SJSA1 (cell line): ENCODE results near the gene PNMA6E. TPM values are rescaled to one million over a fixed set of nuclear protein-coding genes. Genes with fewer than 3 reads are reported as not detected.
"Not testable (repeated sequence)": the region's sequence is repeated elsewhere in the genome, so short reads cannot be mapped to it uniquely, and the experiment has no call there.

Source experiments
- DNase-seq, 2 experiments: peaks; one replicate each; pipeline ENCODE4 v3.0.0-alpha.2; 2015 to 2020; ENCODE audit warnings: low spot score in 2 of 2, low read depth in 1 of 2
- H3K27ac ChIP-seq: fragments of 250-450 bp; sonication (Bioruptor Pico); 2 replicates; pipeline ENCODE4 v1.5.1; 2020; ENCODE audit warnings: mild to moderate bottlenecking, moderate library complexity
- H3K27me3 ChIP-seq: fragments of 250-450 bp; sonication (Bioruptor Pico); replicated peaks from 2 replicates; pipeline ENCODE4 v1.5.1; 2020; ENCODE audit warnings: mild to moderate bottlenecking, moderate library complexity
- H3K36me3 ChIP-seq: fragments of 250-450 bp; sonication (Bioruptor Pico); 2 replicates; pipeline ENCODE4 v1.5.1; 2020; ENCODE audit warnings: mild to moderate bottlenecking
- H3K4me1 ChIP-seq: fragments of 250-450 bp; sonication (Bioruptor Pico); replicated peaks from 2 replicates; pipeline ENCODE4 v1.6.1; 2021; ENCODE audit warnings: mild to moderate bottlenecking
- H3K4me3 ChIP-seq: fragments of 250-450 bp; sonication (Bioruptor Pico); 2 replicates; pipeline ENCODE4 v1.5.1; 2020; ENCODE audit warnings: mild to moderate bottlenecking
- H3K9me3 ChIP-seq: fragments of 250-450 bp; sonication (Bioruptor Pico); replicated peaks from 2 replicates; pipeline ENCODE4 v1.5.1; 2020; ENCODE audit warnings: mild to moderate bottlenecking
- total RNA-seq: library from RNA; depleted of rRNA; stranded (reverse); fragments of >200 nt; shearing (Covaris generic); gene quantifications from 2 replicates; pipeline ENCODE4 v1.2.3, GENCODE V29; 2014

Gene PNMA6E
- total RNA-seq, 1 experiment from 2014 or later, result not detected

GRCh38 chrX:153408871-153409351 lies 7.8 kb upstream of the PNMA6E start:
- no peak for DNase-seq

DNA sequence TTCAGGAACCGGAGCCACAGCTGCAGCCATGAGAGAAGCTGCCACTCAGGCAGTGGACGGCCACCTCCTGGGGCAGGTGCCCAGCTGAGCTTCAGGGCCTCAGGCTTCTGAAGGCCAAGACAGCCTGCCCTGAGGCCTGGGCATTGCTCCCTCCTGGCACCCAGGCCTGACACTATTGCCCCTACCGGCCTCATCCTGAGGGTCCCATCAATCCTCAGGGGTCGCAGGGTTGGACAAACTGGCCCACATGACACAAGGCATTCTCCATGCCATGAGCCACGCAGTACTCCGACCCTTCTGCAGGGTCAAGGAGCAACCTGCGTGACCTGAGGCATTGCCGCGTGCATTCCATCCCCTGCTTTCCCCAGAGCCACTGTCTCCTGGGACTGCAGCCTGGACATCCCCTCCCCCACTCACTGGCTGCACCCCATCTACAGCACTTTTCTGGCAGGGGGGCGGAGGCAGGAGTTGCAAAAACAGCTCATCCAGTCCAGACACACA lies 7.1 kb upstream of the PNMA6E start:
- Histone ChIP-seq H3K27me3 (0 out of 2 replicates have a peak, but pooled peaks cover 12% of the 10 kb centered on the region), H3K4me3 (no peak overlapping the region), H3K36me3 (no peaks in the 10 kb centered on the region), H3K27ac (no peak overlapping the region), H3K9me3 (no peaks in the 10 kb centered on the region), H3K4me1 (no peaks in the 10 kb centered on the region)
- DNase-seq, result no peak

More at GRCh38 chrX:153408871-153409351, 7.8 kb upstream of the PNMA6E start:
- Histone ChIP-seq H3K9me3 (no peaks in the 10 kb centered on the region), H3K27me3 (0 out of 2 replicates have a peak, but pooled peaks cover 12% of the 10 kb centered on the region), H3K4me1 (no peaks in the 10 kb centered on the region), H3K27ac (no peak overlapping the region), H3K36me3 (no peaks in the 10 kb centered on the region), H3K4me3 (no peak overlapping the region)

GRCh38 chrX:153407736-153408135 lies 6.6 kb upstream of the PNMA6E start:
- Histone ChIP-seq H3K4me3 (no peak overlapping the region), H3K9me3 (no peaks in the 10 kb centered on the region), H3K36me3 (no peaks in the 10 kb centered on the region)

DNA sequence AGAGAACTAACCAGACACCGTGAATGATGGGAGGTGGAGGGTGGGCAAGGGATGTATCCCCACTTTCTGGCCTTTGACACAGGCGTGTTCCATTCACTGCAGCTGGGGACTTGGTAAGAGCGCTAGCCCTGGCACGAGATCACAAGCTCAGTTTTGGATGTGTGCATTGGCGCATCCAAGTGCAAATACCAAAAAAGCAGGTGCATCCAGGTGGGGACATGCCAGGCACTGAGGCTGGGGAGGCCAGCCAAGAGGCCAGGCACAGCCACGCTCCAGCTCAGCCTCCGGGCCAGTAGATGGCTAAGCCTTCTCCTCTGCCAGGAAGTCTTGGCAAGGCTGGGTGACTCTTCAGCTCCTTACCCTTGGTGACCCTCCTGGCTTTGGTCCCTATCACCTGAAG lies 5.8 kb upstream of the PNMA6E start:
- H3K9me3 ChIP-seq, result no peaks in the 10 kb centered on the region
- H3K36me3 ChIP-seq, result no peaks in the 10 kb centered on the region
- H3K27me3 ChIP-seq, result 0 out of 2 replicates have a peak, but pooled peaks cover 6% of the 10 kb centered on the region
- DNase-seq, result no peak
- H3K4me1 ChIP-seq, result no peaks in the 10 kb centered on the region
- H3K4me3 ChIP-seq, result no peak overlapping the region
- no peak overlapping the region for H3K27ac ChIP-seq

More at GRCh38 chrX:153407736-153408135, 6.6 kb upstream of the PNMA6E start:
- no peak overlapping the region for H3K27ac ChIP-seq
- H3K27me3 ChIP-seq, result 0 out of 2 replicates have a peak, but pooled peaks cover 12% of the 10 kb centered on the region
- no peaks in the 10 kb centered on the region for H3K4me1 ChIP-seq
- no peak for DNase-seq

- no peaks in the 10 kb centered on the region for H3K36me3 ChIP-seq
- H3K4me1 ChIP-seq, result no peaks in the 10 kb centered on the region
- no peak overlapping the region for H3K4me3 ChIP-seq
- H3K27me3 ChIP-seq, result 0 out of 2 replicates have a peak, but pooled peaks cover 3% of the 10 kb centered on the region
- no peak overlapping the region for H3K27ac ChIP-seq
- DNase-seq, result no peak
- H3K9me3 ChIP-seq, result no peaks in the 10 kb centered on the region
Measured at GRCh38 chrX:153406011-153406410, 4.9 kb upstream of the PNMA6E start.

DNA sequence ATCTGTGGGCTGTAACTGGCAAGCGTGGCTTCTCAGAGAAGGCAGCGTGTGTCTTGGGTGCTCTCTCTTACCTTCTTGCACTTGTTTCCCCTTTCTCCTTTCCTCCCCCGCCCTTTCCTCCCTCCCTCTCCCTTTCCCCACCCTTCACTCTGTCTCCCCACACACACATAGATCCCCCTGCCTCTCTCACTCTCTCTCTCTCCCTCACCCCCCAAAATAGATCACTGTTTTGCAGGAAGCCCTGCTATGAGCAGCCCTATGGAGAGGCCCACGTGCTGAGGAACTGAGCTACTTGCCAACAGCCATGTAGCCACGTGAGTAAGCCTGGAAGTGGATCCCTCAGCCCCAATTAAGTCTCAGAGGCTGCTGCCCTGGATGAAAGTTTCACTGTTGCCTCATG lies 4.3 kb upstream of the PNMA6E start:
- Histone ChIP-seq H3K9me3 (no peaks in the 10 kb centered on the region), H3K4me1 (no peaks in the 10 kb centered on the region), H3K36me3 (no peaks in the 10 kb centered on the region), H3K27ac (no peak overlapping the region), H3K4me3 (no peak overlapping the region), H3K27me3 (no peaks in the 10 kb centered on the region)
- no peak for DNase-seq

DNA sequence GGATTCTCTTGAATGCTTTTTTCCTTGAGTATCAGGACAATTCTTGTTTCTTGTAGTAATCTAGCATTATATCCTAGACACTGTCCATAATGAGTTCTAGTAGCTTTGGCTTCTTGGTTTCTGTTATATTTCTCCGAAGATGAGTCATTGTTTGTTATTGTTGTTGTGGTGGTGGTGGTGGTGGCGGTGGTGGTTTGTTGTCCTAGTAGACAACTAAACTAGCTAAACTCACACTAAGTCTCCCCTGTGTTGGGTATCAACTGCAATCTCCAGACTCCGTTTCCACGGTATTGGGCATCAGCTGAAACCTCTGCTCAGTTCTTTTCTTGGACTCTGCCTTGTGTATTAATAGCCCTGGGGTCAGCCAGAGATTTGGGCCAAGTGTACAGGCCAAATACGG lies 3.2 kb upstream of the PNMA6E start:
- DNase-seq, H3K4me1 ChIP-seq, H3K4me3 ChIP-seq, H3K27me3 ChIP-seq, H3K27ac ChIP-seq, H3K36me3 ChIP-seq, H3K9me3 ChIP-seq: not testable (repeated sequence)

DNA sequence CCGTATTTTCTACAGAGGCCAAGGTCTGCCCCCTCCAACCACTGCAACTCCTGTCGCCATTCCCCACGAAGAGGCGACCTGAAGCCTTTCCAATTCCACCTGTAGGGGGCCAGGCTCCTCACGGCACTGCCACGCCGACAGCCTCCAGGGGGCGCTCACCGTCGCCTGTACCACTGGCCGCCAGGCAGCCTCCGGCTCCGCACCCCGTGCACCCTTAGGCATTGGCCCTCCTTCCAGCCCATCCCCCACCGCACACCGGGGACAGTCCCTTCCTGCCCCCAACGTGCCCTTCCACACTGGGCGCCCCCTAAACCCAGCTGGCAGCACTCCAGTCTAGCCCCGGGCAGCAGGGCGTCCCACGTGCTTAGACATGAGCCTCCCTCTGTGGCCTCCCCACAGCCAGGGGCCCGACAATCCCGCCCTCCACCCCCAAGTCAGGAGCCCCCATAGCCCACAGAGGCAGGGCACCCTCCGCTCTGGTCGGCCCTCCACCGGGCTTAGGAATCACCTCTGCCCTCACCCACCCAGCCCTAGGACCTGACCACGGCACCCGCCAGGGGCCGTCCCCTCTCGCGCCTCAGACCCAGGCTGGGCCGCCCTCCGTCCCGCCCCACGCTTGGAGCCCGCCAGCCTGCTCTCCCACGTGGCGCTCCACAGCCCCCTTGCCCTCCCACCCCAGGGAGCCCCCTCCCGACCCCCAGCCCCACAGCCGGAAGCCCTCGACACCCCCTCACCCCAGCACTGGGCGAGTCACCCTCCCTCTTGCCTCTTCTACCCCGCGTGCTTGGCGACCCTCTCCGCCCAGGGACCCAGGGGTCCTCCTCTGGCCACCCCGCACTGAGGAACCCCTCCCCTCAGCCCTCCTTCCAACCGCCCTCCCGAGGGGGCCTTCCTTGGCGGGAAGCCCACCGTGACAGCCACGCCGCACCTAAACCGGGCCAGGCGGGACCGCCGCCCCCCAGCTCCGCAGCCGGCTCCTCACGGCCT lies 711 bp downstream of the PNMA6E start:
- no peaks in the 10 kb centered on the region for H3K9me3 ChIP-seq
- H3K4me1 ChIP-seq, result no peaks in the 10 kb centered on the region
- H3K27ac ChIP-seq, result no peak overlapping the region
- no peaks in the 10 kb centered on the region for H3K27me3 ChIP-seq
- no peak overlapping the region for H3K4me3 ChIP-seq
- DNase-seq, result no peak
- no peaks in the 10 kb centered on the region for H3K36me3 ChIP-seq

GRCh38 chrX:153398275-153398960 lies 2.7 kb downstream of the PNMA6E start:
- Histone ChIP-seq H3K4me1 (no peaks in the 10 kb centered on the region), H3K4me3 (no peak overlapping the region), H3K9me3 (no peaks in the 10 kb centered on the region), H3K27me3 (no peaks in the 10 kb centered on the region), H3K36me3 (no peaks in the 10 kb centered on the region), H3K27ac (no peak overlapping the region)
- DNase-seq, result no peak

DNA sequence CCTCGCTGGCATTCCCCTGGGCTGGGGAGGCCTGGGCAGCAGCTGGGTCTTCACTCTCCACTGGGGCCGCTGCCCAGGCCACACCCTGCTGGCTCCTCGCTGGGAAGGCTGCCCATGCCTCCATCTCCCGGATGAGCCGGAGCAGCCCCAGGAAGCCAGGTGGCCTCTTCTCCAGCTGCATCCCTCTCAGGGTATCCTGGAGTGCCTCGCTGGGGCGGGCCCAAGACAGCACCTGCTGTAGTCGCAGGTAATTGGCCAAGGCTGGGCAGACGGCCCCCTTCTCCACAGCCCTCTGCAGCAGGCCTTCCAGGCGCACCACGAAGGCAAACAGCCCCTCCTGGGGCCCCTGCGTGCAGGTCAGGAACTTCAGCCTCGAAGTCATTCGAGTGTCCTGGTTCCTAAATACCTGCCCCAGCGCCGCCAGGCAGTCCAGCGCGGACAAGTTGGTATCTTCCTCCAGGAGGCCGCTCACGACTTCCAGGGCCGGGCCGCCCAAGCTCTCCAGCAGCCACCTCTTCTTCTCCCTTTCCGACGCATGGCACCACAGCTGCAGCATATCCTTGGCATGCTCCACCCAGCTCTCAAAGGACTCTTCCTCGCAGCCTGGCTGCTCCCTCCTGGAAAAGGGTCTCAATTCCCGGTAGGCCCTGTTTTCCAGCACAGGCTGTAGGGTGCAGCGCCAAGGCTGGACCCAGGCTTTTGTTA lies 3.7 kb downstream of the PNMA6E start:
- Histone ChIP-seq H3K4me3 (no peak overlapping the region), H3K27me3 (no peaks in the 10 kb centered on the region), H3K4me1 (no peaks in the 10 kb centered on the region), H3K27ac (no peak overlapping the region), H3K36me3 (no peaks in the 10 kb centered on the region), H3K9me3 (no peaks in the 10 kb centered on the region)
- no peak for DNase-seq

DNA sequence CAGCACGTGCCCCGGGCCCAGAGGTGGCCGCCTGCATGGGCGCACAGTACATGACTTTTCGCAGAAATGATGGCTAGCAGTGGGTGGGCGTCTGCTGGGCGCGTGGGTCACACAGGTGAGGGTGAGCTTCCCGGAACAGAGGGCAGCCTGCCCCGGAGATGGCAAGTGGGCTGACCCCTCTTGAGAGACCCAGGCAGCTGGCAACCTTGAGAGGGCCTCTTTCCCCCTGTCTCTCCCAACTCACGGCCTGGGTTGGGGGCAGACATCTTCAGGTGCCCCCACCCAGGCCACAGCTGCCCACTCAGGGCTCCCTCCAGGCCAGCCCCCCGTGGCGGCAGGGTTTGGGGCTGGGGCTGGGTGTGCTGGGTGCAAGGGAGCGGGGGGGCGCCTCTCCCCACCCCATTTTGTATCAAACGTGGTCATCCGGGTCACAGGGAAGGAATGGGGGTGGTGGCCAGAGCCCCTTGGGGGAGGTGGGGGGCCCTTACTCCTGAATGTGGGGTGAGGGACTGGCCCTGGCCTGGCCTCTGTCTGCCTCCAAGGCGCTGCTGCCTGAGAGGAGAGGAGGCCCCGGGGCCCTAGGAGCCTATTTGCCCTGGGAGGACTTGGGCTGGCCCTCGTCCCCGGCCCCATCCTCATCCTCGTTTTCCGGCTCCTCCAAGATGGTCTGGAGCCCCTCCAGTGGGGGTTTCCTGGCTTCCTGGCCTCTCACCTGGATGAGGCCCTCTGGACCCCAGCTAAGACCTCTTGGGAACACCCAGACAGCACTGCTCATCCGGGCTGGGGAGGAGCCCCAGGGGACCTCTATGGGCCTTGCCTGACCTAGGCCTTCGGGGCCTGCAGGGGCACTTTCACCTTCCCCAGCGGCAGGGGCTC lies 4.6 kb downstream of the PNMA6E start:
- Histone ChIP-seq H3K4me3 (no peak overlapping the region), H3K27me3 (no peaks in the 10 kb centered on the region), H3K27ac (no peak overlapping the region), H3K9me3 (no peaks in the 10 kb centered on the region), H3K4me1 (no peaks in the 10 kb centered on the region), H3K36me3 (no peaks in the 10 kb centered on the region)
- DNase-seq, result no peak

- no peaks in the 10 kb centered on the region for H3K9me3 ChIP-seq
- H3K36me3 ChIP-seq, result no peaks in the 10 kb centered on the region
- H3K27ac ChIP-seq, result no peak overlapping the region
- DNase-seq, result no peak
- H3K27me3 ChIP-seq, result no peaks in the 10 kb centered on the region
- no peaks in the 10 kb centered on the region for H3K4me1 ChIP-seq
- no peak overlapping the region for H3K4me3 ChIP-seq
Measured at GRCh38 chrX:153395613-153396319, 5.4 kb downstream of the PNMA6E start.
